Memory B cell (primary cell): ENCODE results near the gene PGBD1.

Experiments used
- ATAC-seq: fragments of 150-1000 bp; cut with Tn5 transposase; 2 replicates; pipeline ENCODE4 v1.10.0; 2021; ENCODE audit warnings: low read depth, mild to moderate bottlenecking, moderate library complexity
- DNase-seq, 2 donors: peaks; one replicate each; pipeline ENCODE4 v3.0.0; 2022; ENCODE audit warnings: low spot score in 2 of 2
- H3K27ac Mint-ChIP-seq: one replicate; pipeline ENCODE4 v1.8.0; 2022; ENCODE audit warnings: mild to moderate bottlenecking, moderate library complexity, mixed read lengths
- H3K27me3 Mint-ChIP-seq: one replicate; pipeline ENCODE4 v1.8.0; 2022; ENCODE audit warnings: mixed read lengths
- H3K36me3 Mint-ChIP-seq: one replicate; pipeline ENCODE4 v1.8.0; 2022; ENCODE audit warnings: mild to moderate bottlenecking, mixed read lengths
- H3K4me1 Mint-ChIP-seq: one replicate; pipeline ENCODE4 v1.8.0; 2022; ENCODE audit warnings: mixed read lengths
- H3K4me3 Mint-ChIP-seq: one replicate; pipeline ENCODE4 v1.8.0; 2022; ENCODE audit warnings: mild to moderate bottlenecking, moderate library complexity, mixed read lengths
- H3K9me3 Mint-ChIP-seq: one replicate; pipeline ENCODE4 v1.8.0; 2022; ENCODE audit warnings: mixed read lengths

The PGBD1 gene

DNA sequence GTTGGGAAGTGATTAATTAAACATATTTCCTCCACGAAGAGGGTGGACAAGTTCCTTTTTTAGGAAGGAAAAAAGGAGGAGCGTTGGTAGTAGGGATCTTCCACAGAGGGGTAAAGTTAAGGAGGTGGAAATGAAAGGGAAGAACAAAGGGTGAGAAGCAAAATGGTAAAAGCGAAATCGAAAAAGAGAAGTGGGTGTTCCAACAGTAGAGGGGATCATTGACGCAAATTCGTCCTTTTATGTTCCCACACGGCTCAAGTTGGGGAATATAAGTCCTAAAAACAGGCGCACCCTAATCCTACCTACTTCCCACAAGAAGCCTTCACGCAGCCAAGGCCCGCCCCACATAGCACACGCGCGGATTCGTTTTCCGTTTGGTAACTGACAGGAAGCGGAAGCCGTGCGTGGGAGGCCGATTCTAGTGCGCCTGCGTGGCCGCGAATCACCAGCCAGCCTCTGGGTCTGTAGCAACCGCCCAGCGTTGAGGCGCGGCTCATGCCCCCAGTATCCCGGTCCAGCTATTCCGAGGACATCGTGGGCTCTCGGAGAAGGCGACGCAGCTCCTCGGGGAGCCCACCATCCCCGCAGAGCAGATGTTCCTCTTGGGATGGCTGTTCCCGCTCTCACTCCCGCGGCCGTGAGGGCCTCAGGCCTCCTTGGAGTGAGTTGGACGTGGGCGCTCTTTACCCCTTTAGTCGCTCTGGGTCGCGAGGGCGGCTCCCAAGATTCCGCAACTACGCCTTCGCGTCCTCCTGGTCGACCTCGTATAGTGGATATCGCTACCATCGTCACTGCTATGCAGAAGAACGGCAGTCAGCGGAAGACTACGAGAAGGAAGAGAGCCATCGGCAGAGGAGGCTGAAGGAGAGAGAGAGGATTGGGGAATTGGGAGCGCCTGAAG, 22.2 kb upstream of the PGBD1 start, which contains the start of gene NKAPL:
Gene NKAPL (plus strand): TSS at position 421 of the 901 bp plus-strand sequence. CDS start 75 bp downstream, at position 496.
- peaks cover 3% of the 10 kb centered on the region for H3K27me3 Mint-ChIP-seq
- H3K36me3 Mint-ChIP-seq = peaks cover 6% of the 10 kb centered on the region
- peaks cover 4% of the 10 kb centered on the region for H3K4me1 Mint-ChIP-seq
- H3K27ac Mint-ChIP-seq = peak within 1 kb of the TSS; percentile 86
- peak within 1 kb of the TSS; percentile 78 for H3K4me3 Mint-ChIP-seq
- peak; percentile 82 for ATAC-seq
- H3K9me3 Mint-ChIP-seq = peaks cover 6% of the 10 kb centered on the region
- DNase-seq = peak; percentile 29 to 38

DNA sequence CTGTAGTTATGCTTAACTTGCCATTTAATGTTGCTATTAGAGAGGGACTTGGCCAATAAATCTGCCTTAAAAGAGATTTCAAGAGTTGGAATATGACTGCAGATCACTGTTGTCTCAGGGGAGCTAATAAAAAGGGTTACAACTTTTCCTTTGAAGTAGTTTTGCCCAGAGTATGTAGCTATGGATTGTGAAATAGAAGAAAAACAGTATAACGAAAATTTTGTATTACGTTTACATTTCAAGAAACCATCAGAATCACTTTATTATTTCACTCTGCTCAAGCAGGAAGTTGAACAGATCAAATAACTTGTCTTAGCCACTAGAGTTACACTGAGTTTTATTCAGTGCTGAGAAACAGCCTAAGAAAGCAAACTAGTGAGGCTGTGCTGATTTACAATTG, 17.4 kb upstream of the PGBD1 start:
- Mint-ChIP-seq H3K36me3 (peaks cover 3% of the 10 kb centered on the region), H3K4me1 (peaks cover 5% of the 10 kb centered on the region), H3K27ac (no peak overlapping the region), H3K9me3 (peaks cover 4% of the 10 kb centered on the region), H3K27me3 (peaks cover 2% of the 10 kb centered on the region), H3K4me3 (no peak overlapping the region)
- DNase-seq = no peak
- ATAC-seq = no peak

DNA sequence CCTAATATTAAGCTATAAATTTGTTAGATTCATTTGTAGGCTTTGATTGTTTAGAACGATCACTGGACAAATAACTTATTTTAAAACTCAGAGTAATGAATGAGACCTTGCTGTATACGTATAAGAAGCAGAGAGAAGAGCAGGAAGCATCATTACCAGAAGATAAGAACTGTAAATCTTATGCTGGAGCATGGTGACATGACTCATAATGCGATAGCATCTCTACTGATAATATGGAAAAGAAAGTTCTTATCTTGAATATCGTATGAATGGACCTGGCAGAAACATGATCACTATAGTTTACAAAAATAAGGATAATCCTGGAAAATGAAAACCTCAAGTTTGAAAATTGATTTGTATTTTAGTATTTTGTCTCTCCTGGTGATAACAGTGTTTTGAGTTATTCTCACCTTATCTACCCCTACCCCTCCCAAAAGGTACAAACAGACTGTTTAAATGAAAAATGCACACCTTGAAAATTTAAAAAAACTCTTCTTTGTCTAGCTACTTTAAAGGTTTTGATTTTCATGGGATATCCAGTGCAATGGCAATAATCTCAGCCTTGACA, 16.5 kb upstream of the PGBD1 start:
- Mint-ChIP-seq H3K27ac (no peak overlapping the region), H3K27me3 (peaks cover 2% of the 10 kb centered on the region), H3K36me3 (peaks cover 5% of the 10 kb centered on the region), H3K4me3 (no peak overlapping the region), H3K9me3 (peaks cover 4% of the 10 kb centered on the region), H3K4me1 (peaks cover 7% of the 10 kb centered on the region)
- ATAC-seq = no peak
- DNase-seq = no peak

DNA sequence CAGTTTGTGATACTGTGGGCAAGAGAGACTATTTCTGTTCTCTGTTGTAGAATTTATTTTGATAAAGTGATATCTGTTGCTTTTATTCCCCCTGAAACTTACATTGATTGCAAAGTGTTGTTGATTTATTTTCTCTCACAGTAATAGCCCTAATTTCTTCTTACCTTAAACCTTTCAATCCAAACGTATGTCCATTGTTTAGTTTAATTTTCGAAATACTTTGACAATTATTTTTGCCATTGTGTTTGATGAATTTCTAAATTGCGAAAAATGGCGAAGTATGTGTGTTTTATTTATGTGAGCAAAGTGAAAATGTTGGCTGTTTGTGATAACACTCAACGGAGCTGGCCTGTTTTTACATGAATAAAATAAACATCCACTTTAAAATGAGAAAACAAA, 14.8 kb upstream of the PGBD1 start:
- no peak overlapping the region for H3K27ac Mint-ChIP-seq
- no peaks in the 10 kb centered on the region for H3K27me3 Mint-ChIP-seq
- ATAC-seq (no peak), DNase-seq (no peak)
- H3K4me3 Mint-ChIP-seq = no peak overlapping the region
- H3K9me3 Mint-ChIP-seq = no peaks in the 10 kb centered on the region
- H3K36me3 Mint-ChIP-seq = peaks cover 12% of the 10 kb centered on the region
- H3K4me1 Mint-ChIP-seq = peaks cover 10% of the 10 kb centered on the region

DNA sequence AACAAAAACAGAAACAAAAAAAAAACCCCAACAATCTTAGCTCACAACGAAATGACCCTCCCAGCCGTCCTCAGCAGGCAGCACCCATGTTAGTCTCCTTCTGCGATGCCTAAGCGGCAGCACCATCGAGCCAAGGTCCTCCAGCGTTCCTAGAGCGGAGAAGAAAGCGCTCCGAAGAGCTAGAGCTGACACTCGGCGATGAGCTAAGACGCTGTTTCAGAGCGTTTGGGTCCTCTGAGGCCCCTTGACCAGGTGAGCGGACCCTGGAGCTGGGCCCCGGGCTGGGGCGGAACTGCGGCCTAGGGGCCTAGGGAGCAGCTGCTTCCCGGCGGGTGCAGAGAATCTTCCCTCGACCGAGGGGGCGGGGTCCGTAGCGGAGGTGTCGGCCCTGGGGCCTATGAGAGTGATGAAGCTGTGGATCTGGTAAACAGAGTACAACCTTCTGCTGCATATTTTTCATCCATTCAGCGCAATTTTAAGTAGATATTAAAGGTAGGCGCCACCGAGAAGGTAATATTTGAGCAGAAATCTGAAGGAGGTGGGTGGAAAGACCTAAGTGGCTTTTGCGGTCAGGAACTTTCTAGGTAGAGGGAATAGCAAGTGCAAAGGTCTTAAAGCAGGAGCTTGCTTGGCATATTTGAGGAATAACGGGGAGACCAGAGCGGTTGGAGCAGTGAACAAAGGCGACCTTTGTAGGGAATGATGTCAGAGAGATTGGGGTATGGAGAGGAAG, 14.2 kb upstream of the PGBD1 start, which contains the start of gene ZSCAN26:
Gene ZSCAN26 (plus strand): TSS at position 182 of the 733 bp plus-strand sequence. CDS start 4,777 bp downstream, outside the sequence.
- no peaks in the 10 kb centered on the region for H3K27me3 Mint-ChIP-seq
- DNase-seq (peak; percentile 84 to 96), ATAC-seq (peak; percentile 97)
- no peak within 1 kb of the TSS for H3K27ac Mint-ChIP-seq
- H3K9me3 Mint-ChIP-seq = no peaks in the 10 kb centered on the region
- no peak within 1 kb of the TSS for H3K4me3 Mint-ChIP-seq
- peaks cover 10% of the 10 kb centered on the region for H3K4me1 Mint-ChIP-seq
- H3K36me3 Mint-ChIP-seq = peaks cover 12% of the 10 kb centered on the region

DNA sequence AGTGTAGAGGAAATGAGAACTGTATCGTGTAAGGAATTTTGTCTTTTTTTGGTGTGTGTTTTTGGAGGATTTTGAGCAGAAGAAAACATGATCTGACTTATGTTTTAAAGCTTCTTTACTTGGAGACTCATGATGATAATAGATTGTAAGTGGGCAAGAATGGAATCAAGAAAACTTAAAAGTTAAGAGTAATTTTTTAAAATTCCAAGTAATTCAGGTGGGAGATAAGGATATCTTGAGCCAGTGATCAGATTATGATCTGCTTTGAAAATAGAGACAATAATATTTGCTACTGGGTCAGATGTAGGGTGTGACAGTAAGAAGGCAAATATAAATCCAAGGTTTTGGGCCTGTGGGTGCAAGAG, 13.7 kb upstream of the PGBD1 start:
- Mint-ChIP-seq H3K4me3 (no peak overlapping the region), H3K27ac (no peak overlapping the region), H3K9me3 (no peaks in the 10 kb centered on the region), H3K36me3 (peaks cover 15% of the 10 kb centered on the region), H3K27me3 (no peaks in the 10 kb centered on the region), H3K4me1 (peaks cover 10% of the 10 kb centered on the region)
- DNase-seq = no peak
- no peak for ATAC-seq

DNA sequence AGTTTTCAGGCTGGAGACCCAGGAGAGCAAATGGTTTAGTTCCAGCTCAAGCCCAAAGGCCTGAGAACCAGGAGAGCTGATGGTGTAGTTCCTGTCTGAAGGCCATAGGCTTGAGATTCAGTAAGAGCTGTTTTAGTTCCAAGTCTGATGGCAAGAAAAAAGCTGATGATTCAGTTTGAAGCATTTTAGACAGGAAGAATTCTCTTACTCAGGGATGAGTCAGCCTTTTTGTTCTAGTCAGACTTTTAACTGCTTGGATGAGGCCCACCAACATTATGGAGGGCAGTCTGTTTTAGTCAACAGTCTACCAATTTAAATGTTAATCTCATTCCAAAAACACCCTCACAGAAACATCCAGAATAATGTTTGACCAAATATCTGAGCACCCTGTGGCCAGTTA, 11.9 kb upstream of the PGBD1 start:
- no peak for ATAC-seq
- DNase-seq = no peak
- Mint-ChIP-seq H3K4me1 (peaks cover 10% of the 10 kb centered on the region), H3K36me3 (peaks cover 24% of the 10 kb centered on the region), H3K9me3 (no peaks in the 10 kb centered on the region), H3K4me3 (no peak overlapping the region), H3K27me3 (no peaks in the 10 kb centered on the region), H3K27ac (no peak overlapping the region)

DNA sequence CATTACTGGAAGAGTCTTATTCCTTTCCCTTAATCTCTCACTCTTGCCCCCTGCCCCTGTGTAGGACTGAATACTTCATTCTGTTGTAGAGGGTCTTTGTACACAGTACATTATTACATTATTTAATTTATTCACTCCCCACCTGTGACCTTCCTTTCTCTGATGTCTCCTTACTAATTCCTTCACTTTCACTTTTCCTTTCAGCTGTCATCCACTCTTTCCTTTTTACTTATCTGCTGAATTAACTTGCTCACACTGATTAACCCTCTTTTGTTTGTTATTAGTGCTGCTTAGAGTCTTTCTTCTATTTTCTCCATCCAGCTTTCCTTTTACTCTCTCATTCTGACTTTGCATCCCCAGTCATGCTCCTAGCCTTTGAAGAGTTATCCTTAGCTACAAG, 6.5 kb upstream of the PGBD1 start:
- ATAC-seq = no peak
- H3K36me3 Mint-ChIP-seq = peaks cover 50% of the 10 kb centered on the region
- no peak for DNase-seq
- peaks cover 3% of the 10 kb centered on the region for H3K4me1 Mint-ChIP-seq
- peaks cover 3% of the 10 kb centered on the region for H3K9me3 Mint-ChIP-seq
- no peak overlapping the region for H3K4me3 Mint-ChIP-seq
- peak overlapping the region; percentile 4 for H3K27ac Mint-ChIP-seq
- no peaks in the 10 kb centered on the region for H3K27me3 Mint-ChIP-seq

DNA sequence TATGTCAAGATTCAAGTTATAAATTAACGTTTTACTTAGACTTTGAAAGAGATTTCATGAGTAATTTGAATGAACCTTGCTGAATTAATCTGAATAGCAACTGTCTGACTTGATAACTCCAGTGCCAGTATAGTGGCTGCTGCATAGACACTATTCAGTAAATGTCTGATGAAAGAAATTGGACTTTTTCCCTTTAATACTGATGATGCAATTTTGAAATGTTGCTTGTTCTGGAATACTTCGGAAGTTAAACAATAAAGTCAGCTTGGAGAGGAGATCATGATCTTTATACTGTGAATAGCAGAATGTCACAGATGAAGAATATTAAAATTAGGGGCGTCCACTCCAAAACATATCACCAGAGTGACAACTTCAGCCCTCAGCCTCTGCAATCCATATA, 3.6 kb upstream of the PGBD1 start:
- peaks cover 6% of the 10 kb centered on the region for H3K4me1 Mint-ChIP-seq
- ATAC-seq (no peak), DNase-seq (no peak)
- no peak overlapping the region for H3K4me3 Mint-ChIP-seq
- peaks cover 8% of the 10 kb centered on the region for H3K27me3 Mint-ChIP-seq
- H3K36me3 Mint-ChIP-seq = peaks cover 41% of the 10 kb centered on the region
- H3K9me3 Mint-ChIP-seq = peaks cover 5% of the 10 kb centered on the region
- H3K27ac Mint-ChIP-seq = no peak overlapping the region

DNA sequence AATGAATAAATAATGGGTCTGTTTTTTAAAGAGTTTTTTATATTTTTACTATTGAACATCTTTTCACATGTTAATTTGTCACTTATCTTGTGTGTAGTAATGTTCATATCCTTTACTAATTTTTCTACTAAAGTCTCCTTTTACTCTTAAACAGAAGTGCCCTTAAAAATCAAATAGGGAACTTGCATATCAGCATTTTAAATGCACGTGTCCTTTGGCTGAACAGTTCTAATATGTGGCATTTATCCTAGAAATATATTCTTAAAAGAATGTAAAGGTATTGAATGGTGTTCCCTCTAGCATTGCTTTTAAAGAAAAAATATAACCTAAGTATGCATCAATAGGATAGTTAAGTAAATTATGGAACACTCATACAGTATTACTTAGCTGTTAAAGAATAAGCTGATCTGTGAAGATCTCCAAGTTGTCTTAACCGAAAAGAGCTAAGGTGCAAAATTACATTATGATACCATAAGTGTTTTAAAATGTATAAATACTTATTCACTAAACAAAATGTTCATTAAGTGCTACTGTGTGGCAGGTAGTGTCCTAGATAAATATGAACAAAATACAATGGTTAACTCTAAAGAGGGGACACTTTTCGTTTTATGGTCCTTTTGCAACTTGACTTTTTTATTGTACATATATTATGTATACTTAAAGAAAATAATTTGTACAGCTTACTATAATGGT, 631 bp upstream of the PGBD1 start:
- ATAC-seq (no peak), DNase-seq (no peak)
- Mint-ChIP-seq H3K4me3 (peak overlapping the region; percentile 79), H3K36me3 (peaks cover 23% of the 10 kb centered on the region), H3K9me3 (peaks cover 5% of the 10 kb centered on the region), H3K27ac (no peak overlapping the region), H3K27me3 (peaks cover 12% of the 10 kb centered on the region), H3K4me1 (peaks cover 6% of the 10 kb centered on the region)

DNA sequence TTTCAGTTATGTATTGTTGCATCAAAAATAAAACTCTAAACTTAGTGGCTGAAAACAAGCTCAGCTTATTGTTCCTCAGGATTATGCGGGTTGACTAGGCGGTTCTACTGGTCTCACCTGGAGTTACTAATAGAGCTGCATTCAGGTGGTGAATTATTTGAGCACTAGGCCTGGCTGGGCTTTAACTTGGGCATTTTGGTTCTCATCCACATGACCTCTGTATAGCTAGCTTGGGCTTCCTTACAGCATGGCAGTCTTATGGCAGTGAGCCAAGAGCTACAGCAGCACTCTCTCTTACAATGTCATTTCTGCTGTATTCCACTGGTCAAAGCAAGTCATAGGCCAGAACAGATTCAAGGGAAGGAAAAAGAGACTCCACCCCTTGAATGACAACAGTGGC, 1.6 kb downstream of the PGBD1 start:
- Mint-ChIP-seq H3K4me3 (no peak overlapping the region), H3K9me3 (peaks cover 2% of the 10 kb centered on the region), H3K36me3 (peaks cover 10% of the 10 kb centered on the region), H3K4me1 (peaks cover 6% of the 10 kb centered on the region), H3K27me3 (peaks cover 14% of the 10 kb centered on the region), H3K27ac (no peak overlapping the region)
- no peak for ATAC-seq
- no peak for DNase-seq

DNA sequence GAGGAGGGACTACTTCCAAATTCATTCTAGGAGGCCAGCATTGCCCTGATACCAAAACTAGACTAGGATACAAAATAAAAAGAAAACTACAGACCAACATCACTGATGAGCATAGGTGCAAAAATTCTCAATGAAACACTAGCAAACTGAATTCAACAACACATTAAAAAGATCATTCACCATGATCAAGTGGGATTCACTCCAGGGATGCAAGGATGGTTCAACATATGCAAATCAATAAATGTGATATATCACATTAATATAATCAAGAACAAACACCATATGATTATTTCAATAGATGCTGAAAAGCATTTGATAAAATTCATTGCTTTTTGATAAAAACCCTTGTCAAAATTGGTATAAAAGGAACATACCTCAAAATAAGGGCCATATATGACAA, 10.2 kb downstream of the PGBD1 start:
- ATAC-seq (no peak), DNase-seq (no peak)
- H3K27me3 Mint-ChIP-seq = peaks cover under 1% of the 10 kb centered on the region
- H3K36me3 Mint-ChIP-seq = peaks cover 7% of the 10 kb centered on the region
- H3K4me1 Mint-ChIP-seq = no peaks in the 10 kb centered on the region
- H3K9me3 Mint-ChIP-seq = no peaks in the 10 kb centered on the region
- no peak overlapping the region for H3K4me3 Mint-ChIP-seq
- no peak overlapping the region for H3K27ac Mint-ChIP-seq

DNA sequence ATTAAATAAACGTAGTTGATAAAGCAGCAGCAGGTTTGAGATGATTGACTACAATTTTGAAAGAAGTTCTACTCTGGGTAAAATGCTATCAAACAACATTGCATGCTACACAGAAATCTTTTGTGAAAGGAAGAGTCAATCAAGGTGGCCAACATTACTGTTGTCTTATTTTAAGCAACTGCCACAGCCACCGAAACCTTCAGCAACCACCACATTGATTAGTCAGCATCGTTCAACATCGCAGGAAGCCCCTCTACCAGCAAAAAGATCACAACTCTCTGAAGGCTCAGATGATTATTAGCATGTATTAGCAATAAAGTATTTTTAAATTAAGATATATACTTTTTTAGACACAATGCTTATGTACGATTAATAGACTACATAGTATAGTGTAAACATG, 14.0 kb downstream of the PGBD1 start:
- H3K9me3 Mint-ChIP-seq = no peaks in the 10 kb centered on the region
- no peak overlapping the region for H3K4me3 Mint-ChIP-seq
- ATAC-seq (no peak), DNase-seq (no peak)
- no peaks in the 10 kb centered on the region for H3K27me3 Mint-ChIP-seq
- peaks cover 3% of the 10 kb centered on the region for H3K36me3 Mint-ChIP-seq
- H3K4me1 Mint-ChIP-seq = no peaks in the 10 kb centered on the region
- H3K27ac Mint-ChIP-seq = no peak overlapping the region
